ENCODE data around the gene MFSD11. TPM values are rescaled to one million over a fixed set of nuclear protein-coding genes. Genes with fewer than 3 reads are reported as not detected.

MFSD11 gene
- total and polyA plus RNA-seq, 11 donors, result 14.3 to 36.5 (median 25.3) TPM

- WGBS, 4 donors, result 81 to 86% (median 83%) methylated on average over 14 of the region's 14 CpGs
- Histone ChIP-seq H3K27ac (no peak overlapping the region), H3K4me1 (no peaks in the 10 kb centered on the region), H3K9me3 (no peaks in the 10 kb centered on the region), H3K4me3 (no peak overlapping the region), H3K36me3 (no peaks in the 10 kb centered on the region), H3K27me3 (no peaks in the 10 kb centered on the region)
- ATAC-seq (no peak), DNase-seq (no peak)
- intact Hi-C loops (cut with DNase I), result no loop called here
- TF ChIP-seq CTCF (IDR thresholded peaks at IDR 0.05), result no peak
- no peak for TF ChIP-seq POLR2A (IDR thresholded peaks at IDR 0.05)
These were observed 89.8 kb downstream of the MFSD11 start for GRCh38 chr17:76827736-76828135.

MicroRNAs encoded within 50 kb of the gene (microRNA counts, 767-probe panel; counts per million panel counts)
- microRNA hsa-miR-636, result 0 to 71.6 counts per million in 2 donors

Small RNA genes within 50 kb of the gene (microRNA-seq; reads per million reads assigned to microRNA genes)
- 1.2 to 5.4 (median 2.4) reads per million in 4 donors for gene MIR636

Other genes starting within 250 kb of the MFSD11 start
- 10 to 100 TPM in 7 of 9 donors, 1 to 10 TPM in 2; 6.3 to 49.4 (median 14.1) TPM for gene RHBDF2, start 236.7 kb upstream of the MFSD11 start, total RNA-seq
- gene RHBDF2, start 236.7 kb upstream of the MFSD11 start, polyA plus RNA-seq, result 10 to 100 TPM; 11.7 to 18.3 TPM
- 10 to 100 TPM; 11.8 to 37.9 (median 21.9) TPM for gene CYGB, start 200.4 kb upstream of the MFSD11 start, total RNA-seq
- gene CYGB, start 200.4 kb upstream of the MFSD11 start, polyA plus RNA-seq, result 10 to 100 TPM; 16.7 to 25.9 TPM
- gene PRCD, start 198.1 kb upstream of the MFSD11 start, total RNA-seq, result 1 to 10 TPM; 1.1 to 4.9 (median 2.7) TPM
- 1 to 10 TPM; 1.2 to 7.6 TPM for gene PRCD, start 198.1 kb upstream of the MFSD11 start, polyA plus RNA-seq
- gene ST6GALNAC2, start 152.3 kb upstream of the MFSD11 start, total RNA-seq, result 1 to 10 TPM; 3.3 to 7.8 (median 5.6) TPM
- gene ST6GALNAC2, start 152.3 kb upstream of the MFSD11 start, polyA plus RNA-seq, result 1 to 10 TPM; 2.1 to 2.3 TPM
- gene ST6GALNAC1, start 94.4 kb upstream of the MFSD11 start, total RNA-seq, result 10 to 100 TPM in 1 of 9 donors, 1 to 10 TPM in 8; 1.7 to 10.3 (median 3.5) TPM
- gene ST6GALNAC1, start 94.4 kb upstream of the MFSD11 start, polyA plus RNA-seq, result 1 to 10 TPM; 3.1 to 4.2 TPM
- 100 to 1,000 TPM; 270 to 539 (median 466) TPM for gene MXRA7, start 27.2 kb upstream of the MFSD11 start, total RNA-seq
- 100 to 1,000 TPM; 240 to 245 TPM for gene MXRA7, start 27.2 kb upstream of the MFSD11 start, polyA plus RNA-seq
- gene JMJD6, start 11.5 kb upstream of the MFSD11 start, total RNA-seq, result 10 to 100 TPM; 32.4 to 67.0 (median 39.1) TPM
- gene JMJD6, start 11.5 kb upstream of the MFSD11 start, polyA plus RNA-seq, result 10 to 100 TPM; 30.1 to 75.6 TPM
- gene METTL23, start 11.3 kb upstream of the MFSD11 start, total RNA-seq, result 10 to 100 TPM; 22.1 to 33.7 (median 24.0) TPM
- 10 to 100 TPM; 23.8 to 26.4 TPM for gene METTL23, start 11.3 kb upstream of the MFSD11 start, polyA plus RNA-seq
- gene SRSF2, start 788 bp upstream of the MFSD11 start, total RNA-seq, result 100 to 1,000 TPM in 3 of 9 donors, 10 to 100 TPM in 6; 67.0 to 155 (median 79.5) TPM
- 10 to 100 TPM; 69.1 to 88.6 TPM for gene SRSF2, start 788 bp upstream of the MFSD11 start, polyA plus RNA-seq
- gene MGAT5B, start 130.3 kb downstream of the MFSD11 start, total RNA-seq, result under 1 TPM in 4 of 9 donors, not detected in 5; 0.13 to 0.21 (median 0.15) TPM
- gene MGAT5B, start 130.3 kb downstream of the MFSD11 start, polyA plus RNA-seq, result under 1 TPM in 1 of 2 donors, not detected in 1; 0.07 TPM

Data from heart left ventricle (tissue), 16 donors.